Neuron (in vitro differentiated cells): ENCODE data around the gene ZNF616.

Experiments used
- H2AFZ ChIP-seq: one replicate; pipeline ENCODE4 v1.6.1; 2013; ENCODE audit warnings: low read depth, mild to moderate bottlenecking, inconsistent platforms, low read length, moderate library complexity
- H3K27me3 ChIP-seq: one replicate; pipeline ENCODE4 v1.6.1; 2013; ENCODE audit warnings: low read length; ENCODE audit not compliant: insufficient read depth
- H3K36me3 ChIP-seq: one replicate; pipeline ENCODE4 v1.6.1; 2013; ENCODE audit warnings: low read length; ENCODE audit not compliant: insufficient read depth
- H3K4me1 ChIP-seq: one replicate; pipeline ENCODE4 v1.6.1; 2013; ENCODE audit warnings: low read length; ENCODE audit not compliant: insufficient read depth
- H3K4me3 ChIP-seq: 2 replicates; pipeline ENCODE4 v1.5.1; 2013; ENCODE audit warnings: mild to moderate bottlenecking, low read length, moderate library complexity
- H3K9me3 ChIP-seq: one replicate; pipeline ENCODE4 v1.6.1; 2013; ENCODE audit warnings: low read length

Gene ZNF616

GRCh38 chr19:52095172-52096014, 44.3 kb downstream of the ZNF616 start, which contains the start of gene ZNF841:
Gene ZNF841 (minus strand): TSS chr19:52095765. CDS start chr19:52084801, 10,964 bp downstream.
- Histone ChIP-seq H3K4me1 (peaks cover 11% of the 10 kb centered on the region), H3K36me3 (peaks cover 22% of the 10 kb centered on the region), H2AFZ (peak within 1 kb of the TSS; percentile 97), H3K9me3 (peaks cover 22% of the 10 kb centered on the region), H3K4me3 (peak within 1 kb of the TSS; percentile 98), H3K27me3 (no peaks in the 10 kb centered on the region)

DNA sequence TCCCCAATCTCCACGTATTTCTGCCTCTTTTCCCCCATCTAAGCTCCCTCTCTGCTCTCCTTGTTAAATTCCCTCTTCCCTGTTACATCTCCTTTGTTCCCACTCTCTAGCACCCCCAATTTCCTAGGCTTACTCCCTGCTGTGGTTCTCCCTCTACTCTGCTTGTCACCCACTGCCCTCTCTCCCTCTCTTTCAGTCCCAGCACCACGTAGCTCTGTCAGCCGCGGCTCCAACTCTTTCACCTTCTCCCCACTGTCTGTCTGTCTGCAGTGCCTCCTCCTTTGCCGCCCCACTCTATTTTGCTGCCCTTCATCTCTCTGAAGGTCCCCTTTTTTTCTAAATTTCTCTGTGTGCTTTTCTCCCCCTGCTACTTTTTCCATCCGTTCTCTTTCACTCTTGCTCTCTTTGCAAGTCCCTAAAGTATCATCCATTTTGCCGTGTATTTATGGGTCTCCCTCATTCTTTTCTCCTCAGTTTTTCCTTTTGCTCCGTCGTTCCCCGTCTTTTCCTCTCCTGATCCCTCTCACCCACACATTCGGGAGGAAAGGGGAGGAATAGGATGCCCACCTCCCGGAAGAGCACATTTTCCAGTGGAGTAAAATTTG, 45.1 kb downstream of the ZNF616 start:
- peaks cover 28% of the 10 kb centered on the region for H3K9me3 ChIP-seq
- H3K4me1 ChIP-seq = peaks cover 11% of the 10 kb centered on the region
- peak overlapping the region; percentile 98 for H3K4me3 ChIP-seq
- peak overlapping the region; percentile 97 for H2AFZ ChIP-seq
- H3K36me3 ChIP-seq = peaks cover 29% of the 10 kb centered on the region
- no peaks in the 10 kb centered on the region for H3K27me3 ChIP-seq

GRCh38 chr19:52086481-52086880, 53.3 kb downstream of the ZNF616 start:
- H3K4me3 ChIP-seq = no peak overlapping the region
- H3K9me3 ChIP-seq = peaks cover 66% of the 10 kb centered on the region
- no peak overlapping the region for H2AFZ ChIP-seq
- H3K4me1 ChIP-seq = no peaks in the 10 kb centered on the region
- H3K27me3 ChIP-seq = no peaks in the 10 kb centered on the region
- H3K36me3 ChIP-seq = peaks cover 80% of the 10 kb centered on the region

DNA sequence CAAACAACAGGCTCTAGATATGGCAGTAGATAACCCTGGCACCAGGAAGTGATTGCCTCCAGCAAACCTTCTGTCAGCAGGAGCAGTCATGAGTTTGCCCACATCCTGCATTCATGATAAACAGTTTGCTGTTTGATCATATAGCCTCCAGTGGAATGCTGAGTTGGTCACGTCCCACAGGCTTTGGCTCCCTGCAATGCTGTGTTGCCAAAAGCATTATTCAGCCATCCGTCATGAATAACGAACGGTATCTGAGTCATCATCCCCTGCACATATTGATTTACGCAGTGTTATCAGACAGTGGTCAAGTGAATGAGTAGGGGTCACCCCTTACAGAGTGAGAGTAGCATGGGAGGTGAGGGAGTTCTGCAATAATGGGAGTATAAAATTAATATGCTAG, 69.2 kb downstream of the ZNF616 start:
- Histone ChIP-seq H3K4me3 (no peak overlapping the region), H3K27me3 (no peaks in the 10 kb centered on the region), H3K36me3 (peaks cover 77% of the 10 kb centered on the region), H3K9me3 (peaks cover 76% of the 10 kb centered on the region), H3K4me1 (no peaks in the 10 kb centered on the region), H2AFZ (no peak overlapping the region)

DNA sequence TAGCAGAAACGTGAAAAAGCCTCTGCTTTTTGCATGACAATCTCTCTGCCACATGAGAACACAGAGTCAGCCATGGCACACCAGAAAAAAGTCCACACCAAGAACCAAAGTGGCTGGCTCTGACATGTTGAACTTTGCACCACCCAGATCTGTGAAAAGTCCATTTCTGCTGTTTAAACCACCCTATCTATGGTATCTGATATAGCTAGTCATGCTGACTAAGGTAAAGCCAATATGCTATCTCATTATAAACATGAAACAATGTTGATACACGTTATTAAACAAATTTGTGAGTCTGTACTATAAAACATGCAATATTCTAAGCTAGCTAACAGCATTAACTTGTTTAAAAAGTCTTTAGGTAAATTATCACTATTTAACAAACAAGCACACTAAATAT, 70.1 kb downstream of the ZNF616 start:
- Histone ChIP-seq H2AFZ (no peak overlapping the region), H3K9me3 (peaks cover 76% of the 10 kb centered on the region), H3K4me3 (no peak overlapping the region), H3K36me3 (peaks cover 77% of the 10 kb centered on the region), H3K4me1 (no peaks in the 10 kb centered on the region), H3K27me3 (no peaks in the 10 kb centered on the region)

GRCh38 chr19:52066258-52066863, 73.4 kb downstream of the ZNF616 start:
- Histone ChIP-seq H2AFZ (no peak overlapping the region), H3K9me3 (peaks cover 78% of the 10 kb centered on the region), H3K36me3 (peaks cover 68% of the 10 kb centered on the region), H3K27me3 (no peaks in the 10 kb centered on the region), H3K4me1 (no peaks in the 10 kb centered on the region), H3K4me3 (no peak overlapping the region)

DNA sequence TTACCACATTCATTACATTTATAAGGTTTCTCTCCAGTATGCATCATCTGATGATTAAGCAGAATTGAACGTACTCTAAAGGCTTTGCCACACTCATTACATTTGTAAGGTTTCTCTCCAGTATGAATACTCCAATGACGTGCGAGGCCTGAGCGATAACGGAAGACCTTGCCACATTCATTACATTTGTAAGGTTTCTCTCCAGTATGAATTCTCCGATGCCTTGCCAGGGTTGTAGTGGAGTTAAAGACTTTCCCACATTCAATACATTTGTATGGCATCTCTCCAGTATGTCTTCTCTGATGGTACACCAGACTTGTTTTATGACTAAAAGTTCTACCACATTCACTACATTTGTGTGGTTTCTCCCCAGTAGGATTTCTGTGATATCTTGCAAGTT, 74.3 kb downstream of the ZNF616 start:
- Histone ChIP-seq H2AFZ (no peak overlapping the region), H3K36me3 (peaks cover 59% of the 10 kb centered on the region), H3K4me1 (no peaks in the 10 kb centered on the region), H3K9me3 (peaks cover 71% of the 10 kb centered on the region), H3K27me3 (no peaks in the 10 kb centered on the region), H3K4me3 (no peak overlapping the region)
